Transverse colon (tissue), 4 donors: Measurements from ENCODE around the gene CCNJL. TPM values are rescaled to one million over a fixed set of nuclear protein-coding genes. Genes with fewer than 3 reads are reported as not detected.

Experiments used
- DNase-seq: peaks from one replicate; pipeline ENCODE4 v3.0.0-alpha.2; 2019
- H3K27ac ChIP-seq, 4 donors: fragments of 200-600 bp; sonication (generic); 2 replicates each; pipeline ENCODE4 v1.5.1; 2016 to 2018; ENCODE audit warnings: inconsistent platforms in 4 of 4
- H3K27me3 ChIP-seq: fragments of 200-600 bp; sonication (generic); 2 replicates; pipeline ENCODE4 v1.5.1; 2017; ENCODE audit warnings: inconsistent platforms
- H3K36me3 ChIP-seq, 4 donors: fragments of 200-600 bp; sonication (generic); 2 replicates each; pipeline ENCODE4 v1.5.1; 2017 to 2019; ENCODE audit warnings: inconsistent platforms in 4 of 4
- H3K4me1 ChIP-seq, 4 donors: fragments of 200-600 bp; sonication (generic); 2 replicates each; pipeline ENCODE4 v1.5.1; 2017 to 2020; ENCODE audit warnings: inconsistent platforms in 4 of 4
- H3K4me3 ChIP-seq, 4 donors: fragments of 200-600 bp; sonication (generic); 1 replicate in 1 of 4; 2 replicates in 3 of 4; pipeline versions ENCODE4 v1.5.1 to v1.6.1; 2017 to 2019; ENCODE audit warnings: inconsistent platforms in 4 of 4
- H3K9me3 ChIP-seq, 2 donors: fragments of 200-600 bp; sonication (generic); 2 replicates each; pipeline ENCODE4 v1.5.1; 2017 to 2019; ENCODE audit warnings: inconsistent platforms in 2 of 2
- CTCF ChIP-seq, 5 experiments: fragments of 200-600 bp in 3 of 5; fragments of 450-650 bp in 2 of 5; sonication (generic) in 3 of 5; IDR thresholded peaks; 1 replicate in 2 of 5; 2 replicates in 3 of 5; pipeline ENCODE4 v1.5.1; 2016 to 2017; ENCODE audit warnings: antibody characterized with exemption in 5 of 5, inconsistent platforms in 3 of 5, mild to moderate bottlenecking in 2 of 5, moderate library complexity in 1 of 5
- EP300 ChIP-seq: sonication (generic); formaldehyde crosslinking; IDR thresholded peaks from one replicate; pipeline ENCODE4 v1.6.1; 2017; ENCODE audit warnings: antibody characterized with exemption, low read depth
- POLR2A ChIP-seq: fragments of 450-650 bp; IDR thresholded peaks from one replicate; pipeline ENCODE4 v1.6.1; 2016; ENCODE audit warnings: antibody characterized with exemption, mild to moderate bottlenecking, moderate library complexity
- POLR2AphosphoS5 ChIP-seq, 3 donors: sonication (generic); formaldehyde crosslinking; IDR thresholded peaks; one replicate each; pipeline ENCODE4 v1.6.1; 2016; ENCODE audit warnings: antibody characterized with exemption in 3 of 3
- WGBS, 2 donors: methylation state at CpG; one replicate each; pipeline ENCODE4 v1.1.5; 2018; ENCODE audit warnings: low coverage in 1 of 2; 5-methylcytosine and 5-hydroxymethylcytosine counted together
- in situ Hi-C, 4 donors: fragments of 200-750 bp; cut with MboI; loops; one replicate each; pipeline versions ENCODE4 v1.15.0 to v1.15.1; 2017; ENCODE audit warnings: low sequenced_read_pairs in 3 of 4, low pct_ligation_motif_present in 1 of 4, low pct_unique_long_range_greater_than_20kb in 1 of 4
- intact Hi-C: fragments of 100-400 bp; cut with DNase I; formaldehyde crosslinking; loops from one replicate; pipeline ENCODE4 v1.15.1; 2023; ENCODE audit warnings: low total_unique reads
- total RNA-seq, 4 donors: library from RNA; depleted of rRNA; stranded (reverse); fragments of >200 nt; gene quantifications; one replicate each; pipeline ENCODE4 v1.1.0, GENCODE V29; 2016

The CCNJL gene
- total RNA-seq, 4 donors from 2014 or later = 23.9 to 37.6 (median 28.3) TPM

GRCh38 chr5:160298189-160298588 is 14.2 kb downstream of the CCNJL start:
- Histone ChIP-seq H3K4me3 (no peak overlapping the region), H3K9me3 (no peaks in the 10 kb centered on the region), H3K4me1 (no peaks in the 10 kb centered on the region), H3K27ac (no peak overlapping the region), H3K36me3 (no peaks in the 10 kb centered on the region), H3K27me3 (no peaks in the 10 kb centered on the region)
- DNase-seq = no peak
- WGBS, 2 donors = 92 to 100% methylated on average over 6 to 10 of the region's 10 CpGs
- intact Hi-C loops (no loop called here), in situ Hi-C loops (no loop called here)
- TF ChIP-seq CTCF (IDR thresholded peaks at IDR 0.05) (no peak), POLR2AphosphoS5 (IDR thresholded peaks at IDR 0.05) (no peak), POLR2A (no peak), EP300 (no peak)

GRCh38 chr5:160297776-160298175 is 14.6 kb downstream of the CCNJL start:
- Histone ChIP-seq H3K27ac (no peak overlapping the region), H3K36me3 (no peaks in the 10 kb centered on the region), H3K27me3 (no peaks in the 10 kb centered on the region), H3K4me1 (no peaks in the 10 kb centered on the region), H3K4me3 (no peak overlapping the region), H3K9me3 (no peaks in the 10 kb centered on the region)
- in situ Hi-C loops = no loop called here
- intact Hi-C loops = no loop called here
- TF ChIP-seq CTCF (IDR thresholded peaks at IDR 0.05) (no peak), EP300 (no peak), POLR2A (no peak), POLR2AphosphoS5 (IDR thresholded peaks at IDR 0.05) (no peak)
- 78 to 97% methylated on average over 5 of the region's 5 CpGs for WGBS, 2 donors
- no peak for DNase-seq

- Histone ChIP-seq H3K9me3 (no peaks in the 10 kb centered on the region), H3K27me3 (no peaks in the 10 kb centered on the region), H3K27ac (no peak overlapping the region), H3K36me3 (no peaks in the 10 kb centered on the region), H3K4me3 (no peak overlapping the region), H3K4me1 (no peaks in the 10 kb centered on the region)
- in situ Hi-C loops (no loop called here), intact Hi-C loops (no loop called here)
- no peak for DNase-seq
- TF ChIP-seq CTCF (IDR thresholded peaks at IDR 0.05) (no peak), POLR2AphosphoS5 (IDR thresholded peaks at IDR 0.05) (no peak), EP300 (no peak)
- WGBS, 2 donors = 92% methylated on average over 1 of the region's 1 CpG; no CpG with 5 or more reads in 1 of the 2 donors
These were observed 15.4 kb downstream of the CCNJL start for GRCh38 chr5:160297004-160297403.

GRCh38 chr5:160296496-160296895 is 15.9 kb downstream of the CCNJL start:
- H3K9me3 ChIP-seq = no peaks in the 10 kb centered on the region
- no peaks in the 10 kb centered on the region for H3K4me1 ChIP-seq
- WGBS, 2 donors = 85% methylated on average over 4 of the region's 4 CpGs; no CpG with 5 or more reads in 1 of the 2 donors
- no peaks in the 10 kb centered on the region for H3K27me3 ChIP-seq
- in situ Hi-C loops = no loop called here
- intact Hi-C loops = no loop called here
- TF ChIP-seq POLR2A = no peak
- no peak for TF ChIP-seq POLR2AphosphoS5 (IDR thresholded peaks at IDR 0.05)
- TF ChIP-seq EP300 = no peak
- no peak for TF ChIP-seq CTCF (IDR thresholded peaks at IDR 0.05)
- no peak for DNase-seq
- H3K27ac ChIP-seq = no peak overlapping the region
- no peak overlapping the region for H3K4me3 ChIP-seq
- H3K36me3 ChIP-seq = no peaks in the 10 kb centered on the region
